COLO668 (cell line): ENCODE data around the gene KIF6.

Source experiments
- DNase-seq: peaks from one replicate; lab custom pipeline; 2025; ENCODE audit not compliant: unreplicated experiment; lab: John Stamatoyannopoulos, UW

KIF6 gene

DNA sequence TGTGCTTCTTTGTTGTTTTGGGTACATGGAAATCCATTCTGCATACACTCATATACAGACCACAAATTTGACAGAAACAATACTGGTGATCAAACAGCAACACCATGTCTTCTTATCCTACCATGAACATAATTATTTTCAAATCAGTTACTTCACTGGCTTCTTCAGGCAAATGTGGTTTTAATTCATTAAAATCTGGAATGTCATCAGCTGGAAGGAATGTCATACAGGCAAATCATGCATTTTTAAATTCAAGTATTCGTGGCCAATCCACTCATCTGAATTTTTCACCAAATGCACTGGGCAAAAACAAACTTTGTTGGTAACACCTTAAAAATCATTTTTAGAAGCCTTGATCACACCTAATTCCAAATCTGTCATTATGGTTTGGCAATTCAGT lies 59.3 kb downstream of the KIF6 start:
- DNase-seq, result no peak

DNA sequence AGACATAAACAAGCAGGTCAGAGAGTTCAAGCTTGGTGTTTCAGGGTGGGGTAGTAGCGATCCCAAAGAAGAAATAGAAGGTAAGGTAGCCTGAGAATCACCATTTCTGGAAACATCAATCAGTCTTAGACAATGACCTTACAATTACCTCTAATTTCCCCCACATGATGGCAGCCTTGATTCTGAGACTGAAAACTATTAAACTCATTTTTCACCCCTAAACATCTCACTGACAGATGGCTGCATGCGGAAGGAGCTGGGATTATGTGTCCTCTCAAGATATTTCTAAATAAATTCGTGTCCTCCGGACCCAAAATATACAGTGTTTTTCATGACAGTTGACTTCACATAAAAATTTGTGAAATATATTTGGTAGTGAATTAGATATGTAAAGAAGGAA lies 61.0 kb downstream of the KIF6 start:
- no peak for DNase-seq

DNA sequence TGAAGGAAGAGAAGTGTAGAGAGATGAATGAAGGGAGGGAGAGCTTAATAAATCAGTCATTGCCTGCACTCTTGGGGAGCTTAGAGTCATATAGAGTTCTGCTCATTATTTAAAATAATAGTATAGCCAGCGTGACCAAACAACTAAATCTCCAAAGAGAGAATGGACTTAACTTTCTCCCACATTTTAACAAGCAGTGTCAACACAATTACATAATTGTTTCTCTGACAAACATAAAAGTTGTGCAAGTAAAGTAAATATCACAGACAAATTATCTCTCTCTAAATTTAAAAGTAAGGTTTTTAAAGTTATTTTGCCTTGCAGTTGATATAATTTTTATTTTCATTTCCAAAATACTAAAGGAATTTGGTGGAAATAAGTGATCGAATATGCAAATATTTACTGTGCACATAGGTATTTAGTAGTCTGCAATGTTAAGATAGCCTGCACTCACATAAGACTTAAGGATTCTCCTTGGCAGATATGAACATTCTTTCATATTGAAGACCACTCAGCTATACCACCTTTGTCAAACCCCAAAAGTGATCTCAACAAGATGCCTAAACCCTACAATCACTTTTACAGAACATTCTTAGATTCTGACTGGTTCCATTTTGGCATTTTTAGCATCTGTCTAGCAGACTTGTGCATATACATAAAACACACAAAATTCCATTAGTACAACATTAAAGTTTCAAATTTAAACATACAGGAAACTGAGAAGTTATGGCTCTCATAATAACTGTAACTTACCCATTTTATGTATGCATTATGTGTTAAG lies 67.7 kb downstream of the KIF6 start:
- no peak for DNase-seq

DNA sequence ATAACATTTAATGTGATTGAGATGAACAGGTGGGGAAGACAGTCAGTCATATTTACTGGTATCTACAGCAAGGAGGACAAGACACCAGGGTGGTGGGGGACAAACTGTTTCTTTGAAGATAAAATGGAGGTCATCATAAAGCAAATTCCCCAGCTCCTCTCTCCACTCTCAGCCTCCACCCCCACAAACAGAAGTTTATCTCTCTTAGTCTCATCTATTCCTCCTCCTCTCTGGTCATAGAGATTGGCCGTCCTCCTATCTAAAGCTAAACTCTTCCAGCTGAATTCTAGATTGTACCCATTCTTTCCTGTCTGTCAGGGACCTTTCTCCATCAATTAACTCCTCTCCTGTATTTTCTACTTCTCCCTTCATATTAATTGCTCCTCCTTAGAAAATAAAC lies 71.1 kb downstream of the KIF6 start:
- no peak for DNase-seq

DNA sequence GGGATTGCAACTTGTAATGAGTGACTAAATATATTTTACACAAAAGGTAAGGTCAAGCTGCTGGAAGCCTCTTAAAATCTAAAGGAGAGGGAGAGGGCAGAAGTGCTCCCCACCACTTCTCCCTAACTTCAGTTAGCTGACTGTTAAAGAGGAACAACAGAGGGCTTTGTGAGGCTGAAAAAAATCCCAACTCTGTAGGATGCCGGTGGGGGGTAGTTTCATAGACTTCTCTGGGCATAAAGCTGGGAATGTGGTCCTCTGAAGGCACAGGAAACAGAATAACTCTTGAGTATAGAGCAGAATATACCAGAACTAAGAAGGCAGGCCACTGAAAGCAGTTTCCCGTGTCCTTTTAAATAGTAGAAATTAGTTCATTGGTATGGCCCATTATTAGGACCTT lies 71.6 kb downstream of the KIF6 start:
- no peak for DNase-seq

DNA sequence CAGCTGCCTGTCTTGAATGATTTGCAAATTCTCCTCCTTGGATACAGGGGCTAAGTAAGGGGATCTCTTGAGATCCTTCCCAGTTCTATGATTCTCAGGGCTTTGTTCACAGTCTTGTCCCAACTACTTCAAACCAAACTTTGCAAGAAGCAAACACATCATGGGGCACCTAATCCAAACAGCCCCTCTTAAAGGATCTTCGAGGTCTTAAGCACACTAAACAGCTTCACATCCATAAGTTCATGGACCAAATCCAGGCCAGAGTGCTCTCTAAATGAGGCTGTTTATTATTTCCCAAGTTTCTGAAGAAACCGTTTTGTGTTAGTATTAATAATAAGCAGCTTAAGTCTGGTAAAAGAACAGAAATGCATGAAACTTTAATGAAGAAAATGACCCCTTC lies 75.2 kb downstream of the KIF6 start:
- no peak for DNase-seq

DNA sequence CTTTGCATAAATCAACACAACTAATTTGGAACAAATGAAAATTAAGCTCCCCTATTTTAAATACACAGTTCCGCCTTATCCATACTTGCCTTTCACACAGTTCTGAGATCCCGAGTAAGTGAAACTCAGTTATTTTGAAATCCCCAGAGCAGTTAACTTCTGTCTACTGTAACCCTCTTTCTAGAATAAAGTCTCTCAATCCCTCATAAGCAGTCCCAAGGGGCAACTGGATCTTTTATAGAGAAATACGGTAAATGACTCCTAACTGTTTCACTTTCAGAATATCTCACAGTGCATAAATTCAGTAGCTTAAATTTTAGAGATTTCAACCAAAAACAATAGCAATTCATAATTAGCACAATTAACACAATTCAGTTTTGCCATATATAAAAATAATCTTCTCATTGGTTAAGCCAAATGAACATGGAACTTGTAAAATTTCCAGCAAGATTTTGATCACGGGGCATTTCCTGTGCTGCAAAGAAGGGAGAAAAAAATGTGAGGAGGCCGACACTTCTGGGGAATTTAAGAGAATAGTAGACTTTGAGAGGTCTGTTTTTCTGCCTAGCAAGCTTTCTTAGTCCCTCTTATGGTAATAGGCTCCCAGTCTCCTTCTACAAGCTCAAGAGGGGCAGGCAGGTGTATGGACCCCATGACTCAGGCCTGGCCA lies 78.3 kb downstream of the KIF6 start:
- no peak for DNase-seq

DNA sequence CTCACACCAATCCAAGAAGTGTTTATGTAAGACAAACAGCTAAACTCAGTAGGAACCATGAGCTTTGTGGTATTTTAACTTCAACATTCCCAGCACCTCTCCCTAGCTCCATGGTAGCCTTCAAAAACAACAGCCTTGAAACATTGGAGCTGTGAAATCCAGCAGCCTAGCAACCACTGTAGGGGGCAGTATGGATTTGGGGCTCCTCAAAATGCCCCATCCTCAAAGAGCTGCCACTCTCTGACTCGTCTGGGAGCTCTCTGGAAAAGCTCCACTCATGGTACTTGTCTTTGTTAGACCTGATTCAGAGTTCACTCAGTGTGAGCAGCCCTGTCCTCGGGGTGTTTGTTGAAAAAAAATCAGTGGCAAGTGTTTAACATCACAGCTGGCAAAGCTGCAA lies 82.9 kb downstream of the KIF6 start:
- no peak for DNase-seq

DNA sequence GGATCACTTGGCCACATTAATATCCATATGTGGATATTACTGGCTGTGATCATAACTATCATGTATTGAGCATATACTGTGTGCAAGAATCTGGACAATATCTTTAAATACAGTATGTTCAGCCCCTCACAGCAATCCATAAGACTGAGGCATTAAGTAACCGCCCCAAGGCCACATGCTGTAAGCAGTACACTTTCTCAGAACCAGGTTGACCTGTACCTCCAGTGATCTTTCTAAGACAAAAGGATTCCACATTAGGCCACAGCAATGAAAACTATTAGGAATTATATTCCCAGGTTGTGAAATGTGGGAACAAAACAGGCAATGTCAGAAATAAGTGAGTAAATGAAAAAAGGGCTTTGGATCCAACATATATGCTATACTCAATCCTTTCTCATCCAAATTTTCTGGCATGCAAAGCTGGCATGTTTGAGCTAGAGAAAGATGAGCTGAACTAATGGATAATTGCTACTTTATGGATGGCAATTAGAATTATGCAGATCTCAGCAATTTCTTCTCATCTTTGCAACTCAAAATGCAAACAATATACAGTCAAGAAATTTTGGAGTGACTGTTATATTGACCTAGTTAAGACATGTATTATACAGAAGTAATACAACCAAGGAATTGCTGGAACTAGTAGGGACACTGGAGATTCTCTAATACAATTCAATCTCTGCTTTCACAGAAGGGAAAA lies 86.9 kb downstream of the KIF6 start:
- DNase-seq, result no peak

DNA sequence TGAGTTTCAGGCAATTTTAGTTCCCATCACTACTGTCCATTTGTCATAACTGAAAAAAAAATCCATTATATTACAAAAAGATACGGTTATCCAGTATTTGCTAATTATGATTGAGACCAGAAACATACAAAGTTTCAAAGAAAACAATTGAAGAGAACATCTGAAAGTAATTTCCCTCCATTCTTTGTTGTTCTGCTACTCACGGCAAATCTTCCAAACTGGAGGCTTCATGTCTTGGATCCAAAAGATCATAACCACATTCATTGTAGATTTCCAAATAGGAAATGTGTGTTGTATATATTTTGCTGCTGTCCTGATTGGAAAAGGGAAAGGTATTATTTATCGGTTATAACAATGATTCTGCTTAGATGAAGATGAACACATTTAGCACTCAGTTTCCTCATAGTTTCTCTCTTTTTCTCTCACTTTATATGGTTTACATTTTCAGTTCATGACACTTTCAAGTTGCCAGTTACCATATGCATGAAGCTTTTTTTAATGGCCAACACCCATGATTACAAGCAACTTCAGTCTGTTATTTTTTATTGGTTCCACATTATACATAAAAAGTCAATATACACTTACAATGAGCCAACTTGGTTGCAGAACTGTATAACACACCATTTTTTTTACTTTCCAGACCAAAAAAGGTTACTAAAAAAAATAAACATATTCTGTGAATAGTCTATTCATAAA lies 90.4 kb downstream of the KIF6 start:
- no peak for DNase-seq

DNA sequence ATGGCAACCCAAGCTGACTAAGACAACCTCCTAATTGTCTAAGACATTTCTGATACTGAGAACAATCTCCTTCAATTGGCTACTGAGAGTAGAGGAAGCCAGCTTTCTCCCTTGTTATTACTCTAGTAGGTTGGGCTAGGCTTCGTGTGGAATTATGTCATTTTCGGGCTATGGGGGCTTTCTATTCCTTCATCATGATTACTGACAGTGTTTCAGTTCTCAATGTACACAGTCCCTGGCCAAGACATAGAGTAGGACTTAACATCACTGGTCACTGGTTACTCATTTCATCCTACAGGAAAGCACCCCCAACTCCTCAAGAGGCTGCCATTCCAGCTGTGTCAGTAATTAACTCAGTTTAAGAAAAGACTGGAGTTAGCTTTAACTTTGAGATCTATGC lies 100.0 kb downstream of the KIF6 start:
- no peak for DNase-seq

DNA sequence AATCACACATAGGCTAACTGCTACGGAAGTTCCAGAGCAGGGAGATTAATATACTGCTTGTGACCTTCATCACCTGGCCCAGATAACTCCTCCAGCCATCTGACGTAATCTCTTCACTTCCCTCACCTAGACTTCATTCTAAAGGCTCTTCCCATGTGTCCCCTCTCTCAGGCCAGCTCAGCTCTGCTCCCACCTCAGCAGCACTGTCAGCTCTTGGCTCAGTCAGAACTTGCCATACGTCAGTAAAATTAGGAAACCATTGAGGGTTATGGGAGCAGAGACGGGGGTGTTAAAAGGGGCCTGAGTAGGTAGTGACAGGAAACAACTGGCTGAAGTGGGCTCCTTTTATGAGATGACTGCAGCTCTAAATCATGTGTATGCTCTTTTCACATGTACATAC lies 101.5 kb downstream of the KIF6 start:
- no peak for DNase-seq

DNA sequence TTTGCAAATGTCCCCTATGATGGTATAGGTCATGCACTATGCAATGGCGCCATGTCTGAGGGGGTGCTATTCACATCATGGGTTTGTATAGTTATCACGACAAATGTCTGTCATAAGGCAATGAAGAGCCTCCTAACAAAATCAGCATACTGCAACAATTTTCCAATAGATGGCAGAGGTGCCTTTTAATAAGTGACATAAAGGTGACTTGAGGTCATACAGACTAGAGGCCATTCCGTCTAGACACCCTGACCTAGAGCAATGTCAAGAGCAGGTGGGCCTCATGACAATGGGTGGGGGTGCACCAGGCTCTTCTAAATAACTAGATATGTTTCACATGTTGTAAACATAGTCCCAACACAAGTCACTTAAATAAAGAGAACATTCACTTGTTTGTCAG lies 107.7 kb downstream of the KIF6 start:
- DNase-seq, result no peak

DNA sequence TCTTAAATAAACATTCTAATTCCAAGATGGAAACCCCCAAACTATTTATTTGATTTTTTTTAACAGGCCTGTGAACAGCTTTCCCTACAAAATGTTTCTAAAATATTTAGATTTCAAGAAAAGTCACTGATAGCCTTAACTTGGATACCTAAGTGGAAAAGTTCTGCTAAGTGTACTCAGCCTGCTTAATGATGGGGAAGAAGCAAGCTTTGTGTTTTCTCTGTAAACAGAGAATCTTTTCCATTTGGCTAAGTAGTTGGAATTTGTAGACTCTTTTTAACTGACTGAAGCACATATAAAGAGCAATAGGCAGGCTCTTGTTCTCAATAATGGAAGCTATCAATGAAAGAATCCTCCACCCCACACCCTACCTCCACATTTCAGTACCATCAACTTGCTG lies 108.2 kb downstream of the KIF6 start:
- DNase-seq, result no peak

DNA sequence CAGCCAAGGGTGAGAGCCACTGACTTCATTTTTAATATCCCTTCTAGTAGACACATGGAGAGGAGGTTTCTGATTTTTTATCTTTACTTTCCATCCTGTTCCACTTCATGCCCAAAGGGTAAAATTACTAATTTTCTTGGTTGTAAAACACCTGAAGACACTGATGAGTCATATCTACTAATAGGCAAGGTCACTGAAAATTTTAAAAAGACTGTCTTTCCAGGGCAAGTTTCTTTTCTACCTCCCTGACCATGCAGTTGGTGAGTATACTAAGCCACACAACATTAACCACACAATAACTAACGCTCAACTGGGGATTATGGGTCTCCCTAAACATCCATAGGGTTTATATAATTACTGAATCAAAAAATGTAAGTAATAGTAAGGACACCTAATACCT lies 109.6 kb downstream of the KIF6 start:
- DNase-seq, result no peak

DNA sequence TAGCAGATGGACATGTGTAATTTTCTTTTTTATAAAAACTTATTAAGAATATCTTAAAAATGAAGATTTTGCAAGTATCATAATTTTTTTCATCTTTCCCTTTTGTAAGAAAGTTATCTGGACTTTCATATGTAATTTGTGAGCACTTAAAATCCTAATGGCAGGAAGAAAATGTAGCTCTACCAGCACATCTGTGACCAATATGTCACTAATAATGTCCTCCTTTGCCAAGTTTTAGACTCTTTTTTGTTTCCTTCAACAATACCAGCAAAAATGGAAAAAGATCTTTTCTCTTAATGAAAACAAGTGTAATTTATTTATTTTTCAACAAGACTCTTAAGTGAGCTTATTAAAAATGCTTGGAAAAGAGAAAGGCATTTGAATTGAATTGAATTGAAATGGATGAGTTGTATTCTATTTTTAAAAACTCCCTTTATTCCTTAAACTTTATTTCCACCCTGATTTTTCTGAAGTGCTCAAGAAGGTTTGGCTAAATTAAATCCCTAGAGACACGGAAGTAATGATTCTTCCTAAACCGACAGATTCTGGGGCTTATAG lies 110.7 kb downstream of the KIF6 start:
- no peak for DNase-seq

DNA sequence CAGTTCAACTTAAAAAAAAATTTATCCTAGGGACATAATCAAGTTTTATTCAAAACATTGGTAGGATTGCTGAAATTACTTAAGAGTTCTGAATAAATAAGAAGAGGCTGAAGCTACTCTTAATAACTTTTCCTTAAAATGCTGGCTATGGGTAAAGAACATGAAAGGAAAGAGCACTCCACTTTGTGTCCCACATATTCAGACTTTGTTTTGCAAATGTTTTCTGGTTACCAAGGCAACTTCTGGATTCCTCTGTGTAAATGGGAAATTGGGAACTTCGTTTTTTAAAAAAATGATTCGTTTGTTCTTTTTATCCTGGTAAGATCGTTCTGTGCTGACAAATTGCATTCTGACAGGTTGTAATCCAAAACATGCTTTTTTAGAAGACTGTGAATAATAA lies 115.0 kb downstream of the KIF6 start:
- DNase-seq, result no peak

DNA sequence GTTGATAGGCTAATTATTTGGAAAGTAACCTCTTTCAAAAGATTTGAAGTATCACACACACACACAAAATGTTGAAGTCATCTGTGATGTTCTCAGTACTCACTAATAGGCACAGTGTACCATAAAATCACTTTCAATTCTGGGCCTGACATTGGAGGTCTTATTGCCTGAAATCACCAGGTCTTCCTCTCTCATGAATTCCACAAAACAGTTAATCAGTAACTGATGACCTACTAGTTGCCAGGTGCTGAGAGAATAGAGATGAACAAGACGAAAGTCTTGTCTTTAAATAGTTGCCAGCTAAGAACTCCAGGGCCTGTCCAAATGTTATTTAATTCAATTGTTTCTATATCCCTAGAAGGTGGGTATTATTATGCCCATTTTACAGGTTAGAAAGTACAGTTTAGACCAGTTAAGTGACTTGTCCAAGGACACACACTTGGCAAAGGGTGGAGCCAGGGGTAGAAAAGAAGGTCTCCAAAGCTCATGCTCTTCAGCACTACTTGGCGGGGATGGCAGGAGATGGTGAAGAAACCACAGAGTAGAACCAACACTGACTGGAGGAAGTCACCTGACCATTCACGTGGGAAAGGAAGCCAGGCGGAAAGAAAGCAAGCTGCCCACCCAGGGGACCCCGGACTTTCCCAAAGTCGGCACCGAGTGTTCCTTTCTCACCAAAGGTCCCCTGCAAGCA lies 116.4 kb downstream of the KIF6 start:
- no peak for DNase-seq

DNA sequence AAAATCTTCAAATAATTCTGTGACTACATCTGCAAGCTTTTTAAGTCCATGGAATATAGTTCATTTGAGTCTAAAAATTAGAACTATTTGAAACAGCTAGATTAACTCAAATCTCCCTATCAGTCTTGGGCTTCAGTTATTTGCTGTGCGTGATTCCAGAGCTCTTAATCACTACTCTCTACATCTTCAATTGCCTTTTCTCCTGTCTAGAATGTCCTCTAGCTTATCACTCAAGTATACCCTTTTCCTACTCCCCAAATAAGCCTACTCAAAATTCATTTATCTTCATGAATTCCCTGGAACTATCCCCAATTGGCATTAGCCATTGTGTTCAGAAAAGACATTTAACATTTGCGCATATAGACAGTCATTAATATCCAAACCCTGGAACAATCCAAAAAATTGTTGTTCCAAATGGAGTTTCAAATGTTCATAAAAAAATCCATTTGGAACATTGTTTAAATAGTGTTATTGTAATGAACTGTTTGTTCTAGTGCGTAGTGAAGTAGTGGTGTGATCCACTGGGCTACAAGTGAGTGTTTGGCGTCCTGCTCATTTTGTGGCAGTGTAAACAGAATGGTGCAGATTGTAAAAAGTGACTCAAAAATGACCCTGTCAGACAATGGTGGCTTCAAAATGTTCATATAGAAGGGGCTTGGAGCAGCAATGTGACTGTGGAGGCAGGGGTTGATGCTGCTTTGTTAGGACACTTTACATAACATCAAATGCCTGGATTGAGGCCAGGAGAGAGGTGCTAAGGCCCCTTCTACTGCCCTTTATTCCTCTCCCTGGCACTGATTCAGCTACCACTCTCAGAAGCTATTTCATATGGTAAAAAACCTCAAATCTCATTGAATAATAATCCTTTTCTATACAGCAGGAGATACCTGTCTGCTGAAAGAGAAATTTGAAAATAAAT lies 122.3 kb downstream of the KIF6 start:
- DNase-seq, result no peak

DNA sequence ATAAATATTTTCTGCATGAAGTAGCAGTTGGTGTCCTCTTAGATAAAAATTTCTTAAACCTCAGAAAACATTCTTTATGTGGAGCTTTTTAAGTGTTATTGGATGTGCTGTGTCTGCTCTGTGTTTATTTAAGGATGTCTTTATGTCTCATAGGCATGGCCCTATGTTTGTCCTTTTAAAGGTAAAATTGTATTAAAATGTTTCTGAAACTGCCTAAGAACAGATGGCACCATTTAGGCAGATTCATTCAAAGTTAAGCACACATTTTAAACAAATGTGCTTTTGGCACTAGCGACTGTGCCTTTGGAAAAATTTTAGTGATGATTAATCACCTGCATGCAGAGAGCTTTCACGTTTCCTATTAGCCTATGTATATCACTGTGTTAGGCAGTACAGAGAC lies 125.2 kb downstream of the KIF6 start:
- no peak for DNase-seq
